B cell (primary cell): ENCODE measurements around the gene ENSA. TPM values are rescaled to one million over a fixed set of nuclear protein-coding genes. Genes with fewer than 3 reads are reported as not detected.
"Not testable (repeated sequence)": the region's sequence is repeated elsewhere in the genome, so short reads cannot be mapped to it uniquely, and the experiment has no call there.

ENCODE experiments used
- ATAC-seq: fragments of 200-7000 bp; cut with Tn5 transposase; one replicate; pipeline ENCODE4 v1.10.0; 2021; ENCODE audit warnings: low read depth, mild to moderate bottlenecking, moderate number of reproducible peaks, moderate library complexity
- CTCF ChIA-PET: fragments of 350-600 bp; sonication (Branson Sonifier 250); formaldehyde crosslinking; loops from one replicate; lab custom pipeline; 2021; ENCODE audit warnings: antibody characterized with exemption, inconsistent platforms; lab: Charles Lee
- POLR2A ChIA-PET: fragments of 350-600 bp; sonication (Branson Sonifier 250); formaldehyde crosslinking; loops from one replicate; lab custom pipeline; 2021; ENCODE audit warnings: antibody characterized with exemption; lab: Charles Lee
- DNase-seq: peaks from one replicate; pipeline ENCODE4 v3.0.0; 2013
- H2AFZ ChIP-seq: 2 replicates; pipeline ENCODE4 v1.6.1; 2012; ENCODE audit warnings: mild to moderate bottlenecking, low read depth, low read length; ENCODE audit not compliant: insufficient read depth, poor library complexity, severe bottlenecking
- H3K27ac ChIP-seq, 2 donors: 1 replicate in 1 of 2; 2 replicates in 1 of 2; pipeline ENCODE4 v1.5.1; 2012 to 2013; ENCODE audit warnings: low read length in 2 of 2, mild to moderate bottlenecking in 2 of 2, moderate library complexity in 1 of 2
- H3K27me3 ChIP-seq, 4 experiments: fragments of 200-600 bp in 1 of 4; sonication (generic) in 1 of 4; replicated peaks in 1 of 4; 1 replicate in 2 of 4; 2 replicates in 2 of 4; pipeline versions ENCODE4 v1.6.1 to v1.7.0; 2013 to 2016; ENCODE audit warnings: low read length in 3 of 4, mild to moderate bottlenecking in 2 of 4, mixed read lengths in 1 of 4, moderate library complexity in 1 of 4; ENCODE audit not compliant: insufficient read depth in 4 of 4, control insufficient read depth in 3 of 4; ENCODE audit errors: control extremely low read depth in 1 of 4
- H3K36me3 ChIP-seq, 2 experiments: replicated peaks in 1 of 2; 1 replicate in 1 of 2; 2 replicates in 1 of 2; pipeline versions ENCODE4 v1.6.1 to v1.7.1; 2013; ENCODE audit warnings: low read length in 1 of 2; ENCODE audit not compliant: insufficient read depth in 2 of 2, control insufficient read depth in 1 of 2; ENCODE audit errors: control extremely low read depth in 1 of 2, extremely low read depth in 1 of 2
- H3K4me1 ChIP-seq, 2 donors: fragments of 200-600 bp in 1 of 2; sonication (generic) in 1 of 2; 1 replicate in 1 of 2; 2 replicates in 1 of 2; pipeline versions ENCODE4 v1.5.1 to v1.6.1; 2013 to 2017; ENCODE audit warnings: low read length in 2 of 2; ENCODE audit not compliant: control insufficient read depth in 2 of 2, insufficient read depth in 2 of 2
- H3K4me2 ChIP-seq: replicated peaks from 2 replicates; pipeline ENCODE3; 2012; ENCODE audit warnings: mild to moderate bottlenecking, low read depth, low read length; ENCODE audit not compliant: poor library complexity, severe bottlenecking
- H3K4me3 ChIP-seq, 5 experiments: fragments of 200-600 bp in 1 of 5; sonication (generic) in 1 of 5; 1 replicate in 3 of 5; 2 replicates in 2 of 5; pipeline versions ENCODE4 v1.5.1 to v1.7.0; 2011 to 2016; ENCODE audit warnings: low read length in 4 of 5, mild to moderate bottlenecking in 4 of 5, low read depth in 2 of 5, control low read depth in 1 of 5, moderate library complexity in 1 of 5; ENCODE audit not compliant: insufficient read depth in 1 of 5; ENCODE audit errors: control extremely low read depth in 1 of 5, extremely low read depth in 1 of 5
- H3K79me2 ChIP-seq: fragments of 200-600 bp; sonication (generic); one replicate; pipeline ENCODE4 v1.6.0; 2016; ENCODE audit warnings: low read length; ENCODE audit not compliant: control insufficient read depth, insufficient read depth
- H3K9ac ChIP-seq: fragments of 200-600 bp; sonication (generic); 2 replicates; pipeline ENCODE4 v1.6.1; 2017; ENCODE audit warnings: mild to moderate bottlenecking, low read length, moderate library complexity
- H3K9me3 ChIP-seq, 3 donors: one replicate each; pipeline versions ENCODE4 v1.6.1 to v1.7.1; 2013; ENCODE audit warnings: low read length in 2 of 3; ENCODE audit not compliant: control insufficient read depth in 2 of 3, insufficient read depth in 1 of 3; ENCODE audit errors: control extremely low read depth in 1 of 3
- H4K20me1 ChIP-seq: 2 replicates; pipeline ENCODE4 v1.6.0; 2012; ENCODE audit warnings: mild to moderate bottlenecking, low read length; ENCODE audit not compliant: insufficient read depth, control insufficient read depth, poor library complexity, severe bottlenecking
- H3K27ac Mint-ChIP-seq: one replicate; pipeline ENCODE4 v1.8.0; 2021; ENCODE audit warnings: mixed read lengths
- H3K27me3 Mint-ChIP-seq: one replicate; pipeline ENCODE4 v1.8.0; 2021; ENCODE audit warnings: mixed read lengths
- H3K4me1 Mint-ChIP-seq: one replicate; pipeline ENCODE4 v1.8.0; 2021; ENCODE audit warnings: mixed read lengths
- H3K4me3 Mint-ChIP-seq: one replicate; pipeline ENCODE4 v1.8.0; 2021; ENCODE audit warnings: mixed read lengths
- H3K9me3 Mint-ChIP-seq: one replicate; pipeline ENCODE4 v1.8.0; 2022; ENCODE audit warnings: mixed read lengths; ENCODE audit not compliant: insufficient read depth
- CTCF ChIP-seq: fragments of 200-600 bp; IDR thresholded peaks from one replicate; pipeline ENCODE4 v1.8.0; 2022; ENCODE audit warnings: antibody characterized with exemption, mild to moderate bottlenecking
- EZH2 ChIP-seq: IDR thresholded peaks from 2 replicates; pipeline ENCODE4 v1.6.1; 2012; ENCODE audit warnings: borderline replicate concordance, low read depth, mild to moderate bottlenecking, moderate library complexity, low read length; ENCODE audit not compliant: insufficient read depth, poor library complexity, severe bottlenecking
- WGBS: methylation state at CpG from one replicate; pipeline ENCODE4 v1.1.5; 2013; ENCODE audit warnings: missing lambda C conversion rate; ENCODE audit not compliant: insufficient coverage; 5-methylcytosine and 5-hydroxymethylcytosine counted together
- intact Hi-C: fragments of 100-400 bp; cut with micrococcal nuclease; formaldehyde crosslinking; loops from one replicate; pipeline ENCODE4 v1.10.0; 2022
- polyA plus RNA-seq: library from polyadenylated mRNA; depleted of rRNA; stranded (reverse); fragments of >200 nt; gene quantifications from 2 replicates; pipeline ENCODE4 v1.2.3, GENCODE V29; 2012
- total RNA-seq, 2 donors: library from RNA; stranded (reverse); fragments of 120-200 nt in 1 of 2; gene quantifications; 1 replicate in 1 of 2; 2 replicates in 1 of 2; pipeline versions ENCODE4 v1.2.3 to v1.2.4, GENCODE V29; 2013 to 2022

ENSA gene
- total and polyA plus RNA-seq, 2 donors (not counting 1 experiment from before 2014, with no cell fraction given), result 85.5 to 115 TPM

GRCh38 chr1:150654635-150655034 lies 25.2 kb upstream of the ENSA start:
- ChIA-PET CTCF (interaction anchor here (1.5 kb wide), 1 partner anchor 94 kb away, joined by 6 read pairs; no protein-coding TSS in a partner anchor), POLR2A (interaction anchor here (0.6 kb wide), 1 partner anchor 86 kb away, joined by 4 read pairs; no protein-coding TSS in a partner anchor)
- peaks cover 1 to 13% of the 10 kb centered on the region in 2 experiments for H3K36me3 ChIP-seq
- H3K4me1 Mint-ChIP-seq, H2AFZ ChIP-seq, DNase-seq, H3K4me2 ChIP-seq, ATAC-seq, H3K27me3 ChIP-seq, intact Hi-C loops, H3K9ac ChIP-seq, H3K27ac Mint-ChIP-seq, H3K9me3 Mint-ChIP-seq, H3K27ac ChIP-seq, H3K27me3 Mint-ChIP-seq, H3K4me1 ChIP-seq, H3K4me3 ChIP-seq, H4K20me1 ChIP-seq, H3K4me3 Mint-ChIP-seq, H3K9me3 ChIP-seq, H3K79me2 ChIP-seq: not testable (repeated sequence)
- 100% methylated on average over 8 of the region's 10 CpGs for WGBS

GRCh38 chr1:150650193-150650592 lies 20.8 kb upstream of the ENSA start:
- Histone ChIP-seq H2AFZ (no peak overlapping the region), H3K9ac (no peak overlapping the region), H4K20me1 (peaks cover 8% of the 10 kb centered on the region), H3K4me2 (no peak overlapping the region), H3K9me3 (no peaks in the 10 kb centered on the region), H3K4me1 (no peaks in the 10 kb centered on the region), H3K27me3 (no peaks in the 10 kb centered on the region), H3K79me2 (peaks cover 3% of the 10 kb centered on the region), H3K36me3 (peaks cover 1 to 50% of the 10 kb centered on the region in 2 experiments), H3K27ac (no peak overlapping the region), H3K4me3 (no peak overlapping the region)
- no peaks in the 10 kb centered on the region for H3K27me3 Mint-ChIP-seq
- H3K4me1 Mint-ChIP-seq, result no peaks in the 10 kb centered on the region
- 100% methylated on average over 1 of the region's 1 CpG for WGBS
- H3K4me3 Mint-ChIP-seq, result no peak overlapping the region
- no peak for ATAC-seq
- H3K9me3 Mint-ChIP-seq, result no peaks in the 10 kb centered on the region
- intact Hi-C loops, result no loop called here
- no peak overlapping the region for H3K27ac Mint-ChIP-seq
- DNase-seq, result no peak
- POLR2A ChIA-PET, result no interaction called here
- CTCF ChIA-PET, result interaction anchor here (1.3 kb wide), 2 partner anchors 90 to 329 kb away, joined by 3 read pairs; no protein-coding TSS in a partner anchor
- TF ChIP-seq CTCF (no peak), EZH2 (no peak)
